Endothelial cell of umbilical vein (primary cell): ENCODE data around the gene BNC2. TPM values are rescaled to one million over a fixed set of nuclear protein-coding genes. Genes with fewer than 3 reads are reported as not detected.
A peak's percentile ranks its signal among the peaks of the same experiment; 100 is the strongest.

Experiments
- BruUV-seq: library from RNA; stranded (reverse); fragments of 400-500 nt; replicated peaks from 2 replicates; lab custom pipeline; 2021; lab: Mats Ljungman, UMichigan
- CTCF ChIA-PET: fragments of 300-600, 350-600 bp; sonication (Branson Sonifier 250); formaldehyde crosslinking; loops from one replicate; lab custom pipeline; 2021; ENCODE audit warnings: antibody characterized with exemption, inconsistent platforms; lab: Charles Lee
- POLR2A ChIA-PET: fragments of 300-600, 350-600 bp; sonication (Branson Sonifier 250); formaldehyde crosslinking; loops from one replicate; lab custom pipeline; 2021; ENCODE audit warnings: antibody characterized with exemption, inconsistent platforms; lab: Charles Lee
- DNase-seq: peaks from one replicate; pipeline ENCODE4 v3.0.0-alpha.2; 2011; ENCODE audit warnings: low read depth, low spot score
- FAIRE-seq: peaks from 2 replicates; lab custom pipeline; 2011; peaks lifted over from hg19 to GRCh38; lab: Jason Lieb, UNC
- H2AFZ ChIP-seq: 2 replicates; pipeline ENCODE4 v1.6.0; 2012; ENCODE audit warnings: low read depth, low read length, control low read depth, inconsistent platforms
- H3K27ac ChIP-seq: 2 replicates; pipeline ENCODE4 v1.5.1; 2011; ENCODE audit warnings: low read depth, mild to moderate bottlenecking, control low read depth, low read length, moderate library complexity; ENCODE audit not compliant: insufficient read depth
- H3K27me3 ChIP-seq, 2 experiments: 2 replicates each; pipeline versions ENCODE4 v1.6.0 to v1.6.1; 2011; ENCODE audit warnings: low read length in 2 of 2, mixed read lengths in 1 of 2; ENCODE audit not compliant: control insufficient read depth in 2 of 2, insufficient read depth in 2 of 2
- H3K36me3 ChIP-seq, 2 experiments: 2 replicates in 1 of 2; 3 replicates in 1 of 2; pipeline ENCODE4 v1.5.1; 2011; ENCODE audit warnings: low read length in 2 of 2, mild to moderate bottlenecking in 1 of 2, moderate library complexity in 1 of 2; ENCODE audit not compliant: control insufficient read depth in 2 of 2, insufficient read depth in 2 of 2; ENCODE audit errors: extremely low read depth in 1 of 2
- H3K4me1 ChIP-seq: 3 replicates; pipeline ENCODE4 v1.5.1; 2011; ENCODE audit warnings: mild to moderate bottlenecking, low read length; ENCODE audit not compliant: control insufficient read depth, insufficient read depth; ENCODE audit errors: extremely low read depth
- H3K4me2 ChIP-seq: 2 replicates; pipeline ENCODE4 v1.6.1; 2011; ENCODE audit warnings: low read length, control low read depth, mixed read lengths; ENCODE audit not compliant: insufficient read depth
- H3K4me3 ChIP-seq, 3 experiments: fragments of 200-600 bp in 1 of 3; sonication (generic), shearing (Covaris generic) in 1 of 3; replicated peaks in 1 of 3; 2 replicates each; pipeline ENCODE4 v1.5.1; 2011 to 2016; ENCODE audit warnings: control low read depth in 3 of 3, low read length in 3 of 3, mild to moderate bottlenecking in 2 of 3, inconsistent platforms in 1 of 3, low read depth in 1 of 3, moderate library complexity in 1 of 3; ENCODE audit not compliant: insufficient read depth in 1 of 3
- H3K79me2 ChIP-seq: 2 replicates; pipeline ENCODE4 v1.6.0; 2012; ENCODE audit warnings: low read length, inconsistent platforms; ENCODE audit not compliant: control insufficient read depth, insufficient read depth
- H3K9ac ChIP-seq: replicated peaks from 2 replicates; pipeline ENCODE3; 2011; ENCODE audit warnings: low read length, control low read depth; ENCODE audit not compliant: insufficient read depth; ENCODE audit errors: extremely low read depth
- H3K9me1 ChIP-seq: replicated peaks from 3 replicates; pipeline ENCODE4 v1.6.0; 2011; ENCODE audit warnings: mild to moderate bottlenecking, low read length; ENCODE audit not compliant: control insufficient read depth, insufficient read depth; ENCODE audit errors: extremely low read depth
- H3K9me3 ChIP-seq: replicated peaks from 2 replicates; pipeline ENCODE4 v1.5.1; 2012; ENCODE audit warnings: low read length, inconsistent platforms; ENCODE audit not compliant: control insufficient read depth, insufficient read depth
- H4K20me1 ChIP-seq: replicated peaks from 2 replicates; pipeline ENCODE3; 2011; ENCODE audit warnings: mild to moderate bottlenecking, low read length; ENCODE audit not compliant: control insufficient read depth, insufficient read depth; ENCODE audit errors: extremely low read depth
- CTCF ChIP-seq, 2 donors: IDR thresholded peaks; 1 replicate in 1 of 2; 2 replicates in 1 of 2; pipeline ENCODE4 v1.5.1; 2011; ENCODE audit warnings: low read length in 2 of 2, mild to moderate bottlenecking in 2 of 2, moderate library complexity in 2 of 2, control low read depth in 1 of 2, inconsistent platforms in 1 of 2, low read depth in 1 of 2; ENCODE audit not compliant: insufficient read depth in 1 of 2; ENCODE audit errors: extremely low read depth in 1 of 2
- EZH2 ChIP-seq: IDR thresholded peaks from 2 replicates; pipeline ENCODE4 v1.6.1; 2012; ENCODE audit warnings: borderline replicate concordance, low read depth, mild to moderate bottlenecking, moderate library complexity, low read length, inconsistent platforms; ENCODE audit not compliant: severe bottlenecking
- FOS ChIP-seq: IDR thresholded peaks from 2 replicates; pipeline ENCODE4 v1.6.1; 2011; ENCODE audit warnings: mild to moderate bottlenecking, low read length, moderate library complexity, borderline replicate concordance; ENCODE audit not compliant: insufficient read depth
- GATA2 ChIP-seq: IDR thresholded peaks from 2 replicates; pipeline ENCODE4 v1.7.0; 2011; ENCODE audit warnings: low read depth, mild to moderate bottlenecking, moderate library complexity, mixed read lengths, low read length; ENCODE audit not compliant: insufficient read length, insufficient read depth
- JUN ChIP-seq: IDR thresholded peaks from 2 replicates; pipeline ENCODE4 v1.6.1; 2011; ENCODE audit warnings: borderline replicate concordance, low read depth; ENCODE audit not compliant: insufficient read length, insufficient read depth
- MAX ChIP-seq: IDR thresholded peaks from 2 replicates; pipeline ENCODE4 v1.6.1; 2011; ENCODE audit not compliant: insufficient read depth, insufficient read length
- MYC ChIP-seq: IDR thresholded peaks from one replicate; pipeline ENCODE4 v1.6.1; 2011; ENCODE audit warnings: mild to moderate bottlenecking, low read depth, low read length
- POLR2A ChIP-seq: IDR thresholded peaks from 2 replicates; pipeline ENCODE4 v1.6.1; 2012; ENCODE audit warnings: low read depth, mild to moderate bottlenecking, control low read depth, low read length
- POLR2AphosphoS5 ChIP-seq: IDR thresholded peaks from 2 replicates; pipeline ENCODE4 v1.6.1; 2012; ENCODE audit warnings: low read depth, mild to moderate bottlenecking, control low read depth, low read length, moderate library complexity; ENCODE audit not compliant: insufficient read depth
- dilution Hi-C: fragments of 300-500 bp; cut with MboI; formaldehyde crosslinking; loops from one replicate; pipeline ENCODE4 v1.15.0; 2019; ENCODE audit warnings: low sequenced_read_pairs; ENCODE audit not compliant: extremely low pct_ligation_motif_present
- intact Hi-C: fragments of 100-400 bp; cut with micrococcal nuclease; formaldehyde crosslinking; loops from one replicate; pipeline ENCODE4 v1.10.0; 2022
- polyA plus RNA-seq, 4 experiments: library from polyadenylated mRNA; depleted of rRNA in 3 of 4; stranded (reverse) in 3 of 4; unstranded in 1 of 4; fragments of >200 nt; gene quantifications; 2 replicates each; pipeline versions ENCODE4 v1.2.1 to v1.2.3, GENCODE V29; 2011 to 2012; ENCODE audit warnings: missing spikeins in 1 of 4
- total RNA-seq: library from RNA; stranded (reverse); gene quantifications from 2 replicates; pipeline ENCODE4 v1.2.3, GENCODE V29; 2021

Gene BNC2
- total and polyA plus RNA-seq, 2 donors (not counting 3 experiments of a cell fraction or from before 2014, with no cell fraction given) = 12.1 to 34.3 TPM

GRCh38 chr9:16728137-16728508 lies 142.3 kb downstream of the BNC2 start:
- Histone ChIP-seq H3K9ac (no peak overlapping the region), H3K4me2 (peak overlapping the region; percentile 94), H3K27ac (no peak overlapping the region), H3K4me1 (peaks cover 22% of the 10 kb centered on the region), H3K9me3 (no peaks in the 10 kb centered on the region), H4K20me1 (no peaks in the 10 kb centered on the region), H3K79me2 (no peaks in the 10 kb centered on the region), H3K4me3 (peak overlapping the region in 2 of 3 experiments; percentile 66 to 84), H2AFZ (peak overlapping the region; percentile 91), H3K27me3 (no peaks in the 10 kb centered on the region), H3K36me3 (no peaks in the 10 kb centered on the region), H3K9me1 (no peaks in the 10 kb centered on the region)
- no peak for FAIRE-seq
- intact Hi-C loops = loop anchor here (5.0 to 10.0 kb wide), 4 partner anchors 151 to 576 kb away; no protein-coding TSS in a partner anchor
- TF ChIP-seq MYC (no peak), POLR2AphosphoS5 (no peak), JUN (no peak), POLR2A (no peak), GATA2 (no peak), MAX (no peak), CTCF (IDR thresholded peaks at IDR 0.05; ENCODE audit: extremely low read depth in 1 of 2, insufficient read depth in 1 of 2, low read depth in 1 of 2, low read length in 2 of 2) (no peak), EZH2 (no peak), FOS (no peak)
- ChIA-PET POLR2A (interaction anchor here (0.6 to 3.2 kb wide), 3 partner anchors 23 to 40 kb away, joined by 3 to 14 read pairs (median 3); no protein-coding TSS in a partner anchor), CTCF (interaction anchor here (0.7 to 1.0 kb wide), 4 partner anchors 8 to 108 kb away, joined by 3 to 4 read pairs (median 3); no protein-coding TSS in a partner anchor)
- no peak for DNase-seq
- BruUV-seq = no TSS peak
- dilution Hi-C loops = no loop called here
